SK-N-SH (cell line): ENCODE measurements around the gene SV2B. TPM values are rescaled to one million over a fixed set of nuclear protein-coding genes. Genes with fewer than 3 reads are reported as not detected.

ENCODE experiments used
- CTCF ChIA-PET: fragments of 300-600, 350-600 bp; formaldehyde crosslinking; extraction: SDS; loops from one replicate; lab custom pipeline; 2021; lab: Yijun Ruan, JAX
- POLR2A ChIA-PET: fragments of 350-600 bp; sonication (Branson Sonifier 250); formaldehyde crosslinking; extraction: SDS; loops from one replicate; lab custom pipeline; 2020; ENCODE audit warnings: antibody characterized with exemption, inconsistent platforms; lab: Yijun Ruan, JAX
- DNase-seq: peaks from one replicate; pipeline ENCODE4 v3.0.0; 2012
- H2AFZ ChIP-seq: fragments of 200-600 bp; sonication (generic); 2 replicates; pipeline ENCODE4 v1.8.1; 2016; ENCODE audit warnings: antibody characterized with exemption, mild to moderate bottlenecking, low read depth
- H3F3A ChIP-seq: fragments of 200-600 bp; sonication (generic); replicated peaks from 2 replicates; pipeline ENCODE3; 2016; ENCODE audit warnings: antibody characterized with exemption, mild to moderate bottlenecking; ENCODE audit not compliant: insufficient read depth
- H3K27ac ChIP-seq, 2 experiments: fragments of 200-500 bp in 1 of 2; fragments of 200-600 bp in 1 of 2; sonication (Bioruptor generic) in 1 of 2; sonication (generic), shearing (Covaris generic) in 1 of 2; 2 replicates each; pipeline versions ENCODE4 v1.5.1 to v1.6.1; 2014 to 2016; ENCODE audit warnings: low read depth in 2 of 2, inconsistent platforms in 1 of 2, low read length in 1 of 2, mild to moderate bottlenecking in 1 of 2, mixed read lengths in 1 of 2
- H3K27me3 ChIP-seq: fragments of 200-600 bp; sonication (generic), shearing (Covaris generic); 2 replicates; pipeline ENCODE4 v1.6.1; 2016; ENCODE audit warnings: mixed run types; ENCODE audit not compliant: insufficient read depth
- H3K36me3 ChIP-seq, 2 experiments: fragments of 200-500 bp in 1 of 2; fragments of 200-600 bp in 1 of 2; sonication (Bioruptor generic) in 1 of 2; sonication (generic) in 1 of 2; replicated peaks in 1 of 2; 2 replicates each; pipeline versions ENCODE3 to v1.5.1; 2014 to 2016; ENCODE audit warnings: low read length in 1 of 2, mild to moderate bottlenecking in 1 of 2; ENCODE audit not compliant: insufficient read depth in 2 of 2, control insufficient read depth in 1 of 2
- H3K4me1 ChIP-seq, 2 experiments: fragments of 200-500 bp in 1 of 2; fragments of 200-600 bp in 1 of 2; sonication (Bioruptor generic) in 1 of 2; sonication (generic), shearing (Covaris generic) in 1 of 2; 2 replicates each; pipeline versions ENCODE4 v1.5.1 to v1.6.1; 2014 to 2016; ENCODE audit warnings: low read depth in 1 of 2, low read length in 1 of 2, mixed run types in 1 of 2; ENCODE audit not compliant: insufficient read depth in 2 of 2, control insufficient read depth in 1 of 2
- H3K4me2 ChIP-seq: fragments of 200-600 bp; sonication (generic), shearing (Covaris generic); 2 replicates; pipeline ENCODE4 v1.6.1; 2017; ENCODE audit warnings: mixed run types
- H3K4me3 ChIP-seq, 2 experiments: fragments of 200-500 bp in 1 of 2; fragments of 200-600 bp in 1 of 2; sonication (Bioruptor generic) in 1 of 2; sonication (generic), shearing (Covaris generic) in 1 of 2; 2 replicates each; pipeline versions ENCODE4 v1.5.1 to v1.8.1; 2014 to 2016; ENCODE audit warnings: low read depth in 2 of 2, inconsistent platforms in 1 of 2, low read length in 1 of 2, mild to moderate bottlenecking in 1 of 2, mixed read lengths in 1 of 2, moderate library complexity in 1 of 2
- H3K79me2 ChIP-seq: fragments of 200-600 bp; sonication (generic); 2 replicates; pipeline ENCODE4 v1.8.1; 2017; ENCODE audit warnings: mild to moderate bottlenecking; ENCODE audit not compliant: insufficient read depth
- H3K9ac ChIP-seq: fragments of 200-600 bp; sonication (generic); 2 replicates; pipeline ENCODE4 v1.6.1; 2017; ENCODE audit warnings: mixed run types
- H3K9me2 ChIP-seq: fragments of 200-600 bp; sonication (generic); 2 replicates; pipeline ENCODE4 v1.6.1; 2017; ENCODE audit warnings: mixed run types
- H3K9me3 ChIP-seq: fragments of 200-600 bp; sonication (generic); 2 replicates; pipeline ENCODE4 v1.6.1; 2017; ENCODE audit warnings: mixed run types, mild to moderate bottlenecking, moderate library complexity
- H4K20me1 ChIP-seq: fragments of 200-600 bp; sonication (generic); 2 replicates; pipeline ENCODE4 v1.6.1; 2017; ENCODE audit warnings: mild to moderate bottlenecking, mixed run types; ENCODE audit not compliant: insufficient read depth
- CHD2 ChIP-seq: fragments of 150-350 bp; IDR thresholded peaks from 2 replicates; pipeline ENCODE4 v1.6.1; 2018; ENCODE audit warnings: low read length; ENCODE audit not compliant: partially characterized antibody
- EP300 ChIP-seq, 2 experiments: IDR thresholded peaks; 2 replicates each; pipeline versions ENCODE4 v1.4.0 to v1.6.1; 2012; ENCODE audit warnings: borderline replicate concordance in 1 of 2, low read depth in 1 of 2, low read length in 1 of 2
- EZH2phosphoT487 ChIP-seq: fragments of 200-600 bp; sonication (generic); IDR thresholded peaks from 2 replicates; pipeline ENCODE4 v1.6.1; 2017; ENCODE audit warnings: low read depth, mixed run types, mild to moderate bottlenecking, antibody characterized with exemption, moderate library complexity, borderline replicate concordance
- FOSL2 ChIP-seq: IDR thresholded peaks from 2 replicates; pipeline ENCODE4 v1.4.0; 2012; ENCODE audit warnings: low read depth, mild to moderate bottlenecking, moderate library complexity, borderline replicate concordance
- FOXM1 ChIP-seq: IDR thresholded peaks from 2 replicates; pipeline ENCODE4 v1.4.0; 2012; ENCODE audit warnings: low read depth, mild to moderate bottlenecking
- GABPA ChIP-seq: IDR thresholded peaks from 2 replicates; pipeline ENCODE4 v1.4.0; 2012; ENCODE audit warnings: low read depth, mild to moderate bottlenecking
- MAX ChIP-seq: IDR thresholded peaks from 2 replicates; pipeline ENCODE4 v1.4.0; 2012; ENCODE audit warnings: low read depth
- MEF2A ChIP-seq: IDR thresholded peaks from 2 replicates; pipeline ENCODE4 v1.4.0; 2012; ENCODE audit warnings: low read depth, borderline replicate concordance
- MXI1 ChIP-seq: IDR thresholded peaks from 2 replicates; pipeline ENCODE4 v1.6.1; 2012; ENCODE audit warnings: mild to moderate bottlenecking, low read depth, low read length, improper control_type of control experiment
- NFIC ChIP-seq: IDR thresholded peaks from 2 replicates; pipeline ENCODE4 v1.4.0; 2012; ENCODE audit warnings: borderline replicate concordance
- POLR2AphosphoS5 ChIP-seq: IDR thresholded peaks from 2 replicates; pipeline ENCODE4 v1.6.1; 2012; ENCODE audit warnings: low read depth, low read length
- RCOR1 ChIP-seq: fragments of 150-350 bp; IDR thresholded peaks from 2 replicates; pipeline ENCODE4 v1.6.1; 2017; ENCODE audit warnings: antibody characterized with exemption, low read length
- TAF1 ChIP-seq: IDR thresholded peaks from 2 replicates; pipeline ENCODE4 v1.6.1; 2012; ENCODE audit warnings: low read depth, mild to moderate bottlenecking, low read length, moderate library complexity, borderline replicate concordance
- USF2 ChIP-seq: fragments of 150-350 bp; IDR thresholded peaks from 2 replicates; pipeline ENCODE4 v1.6.1; 2017; ENCODE audit warnings: antibody characterized with exemption, low read length, low read depth, borderline replicate concordance
- WGBS: methylation state at CpG from one replicate; pipeline ENCODE4 v1.1.6; 2017; ENCODE audit warnings: low lambda C conversion rate; 5-methylcytosine and 5-hydroxymethylcytosine counted together
- polyA plus RNA-seq, 3 experiments: library from polyadenylated mRNA; depleted of rRNA; stranded (reverse); fragments of >200 nt; gene quantifications; 2 replicates each; pipeline ENCODE4 v1.2.3, GENCODE V29; 2012
- TF ChIP-seq, protein P1 (sequence below): IDR thresholded peaks from 2 replicates; pipeline ENCODE4 v1.6.1; 2012; ENCODE audit warnings: mild to moderate bottlenecking, low read depth, low read length, moderate library complexity
- TF ChIP-seq, protein P2 (sequence below): fragments of 150-350 bp; IDR thresholded peaks from 2 replicates; pipeline ENCODE4 v1.6.1; 2016; ENCODE audit warnings: mild to moderate bottlenecking, low read depth, low read length
- TF ChIP-seq, protein P3 (sequence below): IDR thresholded peaks from 2 replicates; pipeline ENCODE4 v1.4.0; 2012; ENCODE audit warnings: low read depth, borderline replicate concordance

Gene SV2B
- polyA plus RNA-seq, 1 of the 3 experiments (the other 2 are of a cell fraction), result not detected

DNA sequence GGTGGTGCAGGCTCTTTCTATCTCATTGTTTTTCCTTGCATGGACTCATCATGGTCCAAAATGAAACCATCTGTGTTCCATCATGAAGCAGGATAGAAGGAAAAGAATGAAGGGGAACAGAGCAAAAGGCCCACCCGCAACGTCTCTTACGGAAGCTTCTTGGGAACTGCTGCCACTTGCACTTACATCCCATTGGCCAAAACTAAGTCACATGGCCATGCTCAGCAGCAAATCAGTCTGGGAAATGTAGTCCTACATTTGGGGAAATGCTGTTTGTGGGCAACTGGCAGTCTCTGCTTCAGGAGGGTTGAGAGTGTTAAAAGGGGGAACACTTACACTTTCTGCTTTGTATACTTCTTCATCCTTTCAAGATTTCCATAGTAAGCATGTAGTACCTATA is 191.6 kb downstream of the SV2B start:
- 83% methylated on average over 3 of the region's 3 CpGs for WGBS
- no peak overlapping the region for H2AFZ ChIP-seq

GRCh38 chr15:91294344-91294743 is 194.3 kb downstream of the SV2B start:
- DNase-seq, result no peak
- no peak overlapping the region for H3K4me2 ChIP-seq
- POLR2A ChIA-PET, result no interaction called here
- H2AFZ ChIP-seq, result no peak overlapping the region
- no peaks in the 10 kb centered on the region for H4K20me1 ChIP-seq
- H3K79me2 ChIP-seq, result no peaks in the 10 kb centered on the region
- H3K36me3 ChIP-seq, result no peaks in the 10 kb centered on the region
- no peak overlapping the region for H3K4me3 ChIP-seq
- no peaks in the 10 kb centered on the region for H3K9me2 ChIP-seq
- no peaks in the 10 kb centered on the region for H3F3A ChIP-seq
- H3K27ac ChIP-seq, result no peak overlapping the region
- CTCF ChIA-PET, result interaction anchor here (1.8 kb wide), 1 partner anchor 8 kb away, joined by 12 read pairs; no protein-coding TSS in a partner anchor
- H3K9ac ChIP-seq, result no peak overlapping the region
- no peaks in the 10 kb centered on the region; the same call in 1 of the 2 replicates for H3K9me3 ChIP-seq
- H3K27me3 ChIP-seq, result no peaks in the 10 kb centered on the region
- WGBS, result 6% methylated on average over 1 of the region's 1 CpG
- H3K4me1 ChIP-seq, result no peaks in the 10 kb centered on the region
- TF ChIP-seq, protein P1, sequence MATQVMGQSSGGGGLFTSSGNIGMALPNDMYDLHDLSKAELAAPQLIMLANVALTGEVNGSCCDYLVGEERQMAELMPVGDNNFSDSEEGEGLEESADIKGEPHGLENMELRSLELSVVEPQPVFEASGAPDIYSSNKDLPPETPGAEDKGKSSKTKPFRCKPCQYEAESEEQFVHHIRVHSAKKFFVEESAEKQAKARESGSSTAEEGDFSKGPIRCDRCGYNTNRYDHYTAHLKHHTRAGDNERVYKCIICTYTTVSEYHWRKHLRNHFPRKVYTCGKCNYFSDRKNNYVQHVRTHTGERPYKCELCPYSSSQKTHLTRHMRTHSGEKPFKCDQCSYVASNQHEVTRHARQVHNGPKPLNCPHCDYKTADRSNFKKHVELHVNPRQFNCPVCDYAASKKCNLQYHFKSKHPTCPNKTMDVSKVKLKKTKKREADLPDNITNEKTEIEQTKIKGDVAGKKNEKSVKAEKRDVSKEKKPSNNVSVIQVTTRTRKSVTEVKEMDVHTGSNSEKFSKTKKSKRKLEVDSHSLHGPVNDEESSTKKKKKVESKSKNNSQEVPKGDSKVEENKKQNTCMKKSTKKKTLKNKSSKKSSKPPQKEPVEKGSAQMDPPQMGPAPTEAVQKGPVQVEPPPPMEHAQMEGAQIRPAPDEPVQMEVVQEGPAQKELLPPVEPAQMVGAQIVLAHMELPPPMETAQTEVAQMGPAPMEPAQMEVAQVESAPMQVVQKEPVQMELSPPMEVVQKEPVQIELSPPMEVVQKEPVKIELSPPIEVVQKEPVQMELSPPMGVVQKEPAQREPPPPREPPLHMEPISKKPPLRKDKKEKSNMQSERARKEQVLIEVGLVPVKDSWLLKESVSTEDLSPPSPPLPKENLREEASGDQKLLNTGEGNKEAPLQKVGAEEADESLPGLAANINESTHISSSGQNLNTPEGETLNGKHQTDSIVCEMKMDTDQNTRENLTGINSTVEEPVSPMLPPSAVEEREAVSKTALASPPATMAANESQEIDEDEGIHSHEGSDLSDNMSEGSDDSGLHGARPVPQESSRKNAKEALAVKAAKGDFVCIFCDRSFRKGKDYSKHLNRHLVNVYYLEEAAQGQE, result no peak
- no peak for TF ChIP-seq CHD2
- TF ChIP-seq, protein P2, sequence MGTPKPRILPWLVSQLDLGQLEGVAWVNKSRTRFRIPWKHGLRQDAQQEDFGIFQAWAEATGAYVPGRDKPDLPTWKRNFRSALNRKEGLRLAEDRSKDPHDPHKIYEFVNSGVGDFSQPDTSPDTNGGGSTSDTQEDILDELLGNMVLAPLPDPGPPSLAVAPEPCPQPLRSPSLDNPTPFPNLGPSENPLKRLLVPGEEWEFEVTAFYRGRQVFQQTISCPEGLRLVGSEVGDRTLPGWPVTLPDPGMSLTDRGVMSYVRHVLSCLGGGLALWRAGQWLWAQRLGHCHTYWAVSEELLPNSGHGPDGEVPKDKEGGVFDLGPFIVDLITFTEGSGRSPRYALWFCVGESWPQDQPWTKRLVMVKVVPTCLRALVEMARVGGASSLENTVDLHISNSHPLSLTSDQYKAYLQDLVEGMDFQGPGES, result no peak
- TF ChIP-seq RCOR1, result no peak
- no peak for TF ChIP-seq NFIC
- TF ChIP-seq GABPA, result no peak
- TF ChIP-seq FOSL2, result no peak
- TF ChIP-seq EP300 (IDR thresholded peaks at IDR 0.05; ENCODE audit: borderline replicate concordance in 1 of 2, low read depth in 1 of 2, low read length in 1 of 2), result no peak
- no peak for TF ChIP-seq TAF1
- TF ChIP-seq MAX, result no peak
- TF ChIP-seq FOXM1, result no peak
- TF ChIP-seq POLR2AphosphoS5, result no peak
- TF ChIP-seq EZH2phosphoT487, result no peak
- no peak for TF ChIP-seq MXI1
- TF ChIP-seq USF2, result no peak
- no peak for TF ChIP-seq MEF2A

More for the DNA sequence above, 191.6 kb downstream of the SV2B start:
- no peaks in the 10 kb centered on the region for H3K27me3 ChIP-seq
- H3K36me3 ChIP-seq, result no peaks in the 10 kb centered on the region
- no peak overlapping the region for H3K9ac ChIP-seq
- CTCF ChIA-PET, result interaction anchor here (0.7 kb wide), 1 partner anchor 774 kb away, joined by 3 read pairs; no protein-coding TSS in a partner anchor
- POLR2A ChIA-PET, result no interaction called here
- H3K27ac ChIP-seq, result no peak overlapping the region
- no peaks in the 10 kb centered on the region for H3F3A ChIP-seq
- peak; percentile 34 for DNase-seq
- TF ChIP-seq, protein P3, sequence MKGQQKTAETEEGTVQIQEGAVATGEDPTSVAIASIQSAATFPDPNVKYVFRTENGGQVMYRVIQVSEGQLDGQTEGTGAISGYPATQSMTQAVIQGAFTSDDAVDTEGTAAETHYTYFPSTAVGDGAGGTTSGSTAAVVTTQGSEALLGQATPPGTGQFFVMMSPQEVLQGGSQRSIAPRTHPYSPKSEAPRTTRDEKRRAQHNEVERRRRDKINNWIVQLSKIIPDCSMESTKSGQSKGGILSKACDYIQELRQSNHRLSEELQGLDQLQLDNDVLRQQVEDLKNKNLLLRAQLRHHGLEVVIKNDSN, result peak; percentile 88
- TF ChIP-seq CHD2, result no peak
- TF ChIP-seq USF2, result peak; percentile 32; the same call in 1 of the 2 replicates
- no peaks in the 10 kb centered on the region for H3K79me2 ChIP-seq
- no peaks in the 10 kb centered on the region for H3K9me2 ChIP-seq
- H3K4me2 ChIP-seq, result no peak overlapping the region
- no peaks in the 10 kb centered on the region for H4K20me1 ChIP-seq
- no peaks in the 10 kb centered on the region; the same call in 1 of the 2 replicates for H3K9me3 ChIP-seq
- H3K4me3 ChIP-seq, result no peak overlapping the region
- H3K4me1 ChIP-seq, result no peaks in the 10 kb centered on the region
